ENCODE data around the gene IGF2.

The IGF2 gene

DNA sequence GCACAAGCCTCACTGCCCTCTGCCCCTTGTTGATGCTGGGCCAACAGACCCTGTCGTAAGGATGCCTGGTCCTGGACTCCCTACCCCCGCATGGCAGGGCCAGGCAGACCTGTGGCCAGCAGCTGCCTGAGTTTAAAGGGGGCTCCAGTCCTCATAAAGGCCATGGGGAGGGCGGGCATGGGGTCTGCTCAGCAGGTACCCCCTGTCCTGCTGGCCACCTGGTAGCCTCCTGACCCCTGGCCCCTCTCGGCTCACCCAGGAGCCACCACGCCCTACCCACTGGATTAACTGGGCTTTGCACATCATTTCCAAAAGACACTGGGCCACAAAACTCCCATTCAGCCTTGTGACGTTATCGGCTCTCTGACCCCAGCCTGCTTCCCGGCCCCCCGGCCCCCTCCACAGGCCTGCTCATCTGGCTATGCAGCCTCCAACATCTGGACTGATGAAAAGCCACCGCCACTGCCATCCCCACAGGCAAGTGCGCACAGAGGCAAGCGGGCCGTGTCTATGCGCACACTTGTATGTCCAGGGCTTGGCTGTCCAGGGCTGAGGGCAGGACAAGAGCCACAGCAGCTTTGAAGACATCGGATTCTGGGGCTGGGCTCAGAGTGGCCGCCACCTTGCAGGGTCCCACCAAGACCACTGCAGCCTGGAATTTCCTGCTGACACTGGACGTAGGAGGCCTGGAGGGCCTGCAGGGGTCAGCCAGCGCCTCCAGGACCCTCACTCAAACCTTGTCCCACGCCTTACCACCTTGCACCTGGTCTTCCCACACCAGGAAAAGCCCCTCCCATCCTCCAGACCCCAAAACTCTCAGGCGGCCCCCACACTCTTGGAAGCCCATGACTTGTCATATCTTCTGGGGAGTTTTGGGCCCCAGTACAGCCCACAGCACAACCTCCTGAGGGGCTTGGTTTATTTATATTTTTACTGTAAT is 48.7 kb downstream of the IGF2 start:
- DNase-seq = no peak

DNA sequence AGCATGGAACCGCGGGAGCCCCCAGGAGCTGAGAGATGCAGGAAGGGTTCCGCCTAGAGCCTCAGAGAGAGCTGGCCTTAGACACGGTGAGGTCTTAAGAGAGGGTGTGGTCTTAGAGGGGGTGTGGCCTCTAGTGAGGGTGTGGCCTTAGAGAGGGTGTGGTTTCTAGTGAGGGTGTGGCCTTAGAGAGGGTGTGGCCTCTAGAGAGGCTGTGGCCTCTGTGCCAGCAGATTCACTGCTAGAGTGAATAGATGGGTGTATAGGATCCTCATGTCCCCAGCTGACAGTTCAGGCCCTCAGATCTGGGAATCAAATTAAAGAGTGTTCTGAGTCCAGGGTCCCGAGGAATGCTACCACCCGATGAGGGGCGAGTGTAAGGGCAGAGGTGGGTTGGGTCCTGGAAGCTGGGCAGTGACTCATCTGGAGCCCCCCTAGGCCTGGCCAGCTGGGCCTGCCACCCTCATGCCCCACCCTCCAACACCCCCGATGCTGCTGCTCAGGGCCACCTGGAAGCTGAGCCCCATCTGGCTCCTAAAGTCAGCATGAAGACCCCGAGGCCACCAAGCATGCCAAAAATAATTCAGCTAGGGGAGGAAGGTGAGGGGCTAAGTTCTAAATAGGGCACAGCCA is 49.5 kb downstream of the IGF2 start:
- DNase-seq = no peak

DNA sequence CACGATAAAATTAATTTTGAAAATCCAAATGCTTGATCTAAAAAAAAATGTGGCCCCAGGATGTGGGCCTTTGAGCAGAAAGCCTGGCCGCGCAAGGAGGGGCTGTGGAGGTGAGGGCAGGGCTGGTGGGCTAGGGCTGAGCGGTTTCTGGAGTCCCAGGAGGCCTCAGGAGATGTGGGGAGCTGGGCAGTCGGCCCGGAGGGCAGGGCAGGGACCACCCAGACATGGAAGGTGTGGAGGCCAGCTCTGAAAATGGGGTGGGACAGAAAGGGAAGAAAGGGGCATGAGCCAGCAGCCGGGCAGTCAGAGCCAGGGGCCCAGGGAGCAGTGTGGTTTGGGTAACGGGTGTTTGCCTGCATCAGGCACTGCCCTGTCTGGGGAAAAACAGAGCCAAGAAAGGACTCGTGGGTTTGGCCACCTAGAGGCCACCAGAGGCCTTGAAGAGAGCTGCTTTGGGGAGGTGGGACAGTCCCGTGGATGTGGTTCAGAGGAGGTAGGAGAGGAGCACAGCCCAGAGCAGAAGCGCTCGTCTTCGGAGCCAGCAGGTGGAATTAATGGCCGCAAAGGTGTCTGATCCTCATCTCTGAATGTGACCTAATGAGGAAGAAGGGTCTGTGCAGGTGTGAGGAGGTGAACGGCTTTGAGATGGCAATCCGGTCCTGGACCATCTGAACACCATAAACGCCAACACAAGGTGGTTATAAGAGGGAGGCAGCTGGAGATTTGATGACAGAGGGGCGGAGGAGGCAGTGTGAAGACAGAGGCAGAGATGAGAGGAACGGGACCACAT is 50.2 kb downstream of the IGF2 start:
- DNase-seq = no peak

DNA sequence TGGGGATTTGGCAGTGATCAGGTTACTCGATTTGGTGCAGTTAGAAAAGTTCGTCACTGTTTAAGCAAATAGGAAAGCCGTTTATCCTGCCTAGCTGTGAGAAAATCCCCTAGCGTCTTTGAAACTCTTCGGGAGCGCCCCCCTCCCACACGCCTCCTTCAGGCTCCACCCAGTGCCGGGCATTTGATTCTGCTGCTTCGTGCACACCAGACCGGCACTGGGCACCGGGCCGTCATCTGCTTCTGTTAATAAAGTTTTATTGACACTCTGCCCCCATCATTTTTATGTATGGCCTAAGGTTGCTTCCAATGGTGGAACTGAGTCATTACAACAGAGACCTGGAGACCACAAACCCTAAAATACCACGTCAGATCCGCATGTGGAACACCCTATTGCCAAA is 50.9 kb downstream of the IGF2 start:
- no peak for DNase-seq

- no peak for DNase-seq
Measured at GRCh38 chr11:2086239-2087040, 52.7 kb downstream of the IGF2 start.

DNA sequence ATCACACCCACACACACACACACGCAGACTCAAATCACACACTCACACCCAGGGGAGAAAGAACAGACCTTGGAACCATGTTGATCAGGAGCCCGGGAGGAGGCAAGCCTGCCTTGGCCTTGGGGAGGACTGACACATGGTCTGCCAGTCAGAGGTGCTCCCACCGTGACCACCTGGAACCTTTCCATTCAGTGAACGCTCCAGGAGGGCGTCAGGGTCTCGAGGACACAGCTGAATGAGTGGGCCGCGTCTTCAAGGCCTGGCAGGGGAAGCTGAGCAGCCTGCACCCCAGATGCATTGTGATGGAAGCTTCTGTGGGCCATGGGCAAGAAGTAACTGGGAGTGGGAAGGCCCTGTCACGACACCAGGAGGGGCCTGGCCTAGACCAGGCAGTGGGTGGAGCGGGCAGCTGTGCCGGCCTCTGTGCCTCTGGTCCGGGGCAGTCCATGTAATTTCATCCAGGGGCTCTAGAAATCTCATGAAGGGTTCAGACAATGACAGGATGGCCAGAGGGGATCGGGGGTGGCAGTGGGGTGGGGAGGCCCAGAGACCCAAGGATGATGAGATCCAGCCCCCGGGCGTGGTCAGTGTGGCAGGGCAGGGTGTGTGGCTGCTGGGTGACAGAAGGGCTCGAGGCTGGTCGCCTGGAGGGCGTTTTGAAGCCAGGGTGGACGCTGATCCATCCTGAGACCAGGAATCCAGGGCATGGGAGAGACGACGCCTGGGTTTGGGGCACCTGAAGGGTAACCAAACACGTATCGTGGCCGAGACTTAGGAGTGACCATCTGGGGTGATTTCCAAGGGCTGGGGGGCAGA is 53.7 kb downstream of the IGF2 start:
- no peak for DNase-seq

GRCh38 chr11:2084721-2085120 is 54.5 kb downstream of the IGF2 start:
- DNase-seq = no peak
